ENCODE data around the gene TNKS2.
"Not testable (repeated sequence)": the region's sequence is repeated elsewhere in the genome, so short reads cannot be mapped to it uniquely, and the experiment has no call there.

Gene TNKS2

GRCh38 chr10:91879515-91880170, 81.4 kb downstream of the TNKS2 start:
- DNase-seq: no peak

- DNase-seq: no peak
These were observed 82.1 kb downstream of the TNKS2 start for GRCh38 chr10:91880310-91880709.

- no peak for DNase-seq
These were observed 85.6 kb downstream of the TNKS2 start for GRCh38 chr10:91883549-91884444.

- no peak for DNase-seq
These were observed 86.3 kb downstream of the TNKS2 start for GRCh38 chr10:91884536-91884935.

GRCh38 chr10:91885362-91886079, 87.3 kb downstream of the TNKS2 start:
- no peak for DNase-seq

GRCh38 chr10:91886954-91887271, 88.7 kb downstream of the TNKS2 start:
- DNase-seq: no peak

- DNase-seq: peak; percentile 45
These were observed 89.2 kb downstream of the TNKS2 start for GRCh38 chr10:91887272-91888076.

- no peak for DNase-seq
These were observed 93.1 kb downstream of the TNKS2 start for GRCh38 chr10:91891125-91892001.

- no peak for DNase-seq
These were observed 94.8 kb downstream of the TNKS2 start for GRCh38 chr10:91893051-91893450.

- not testable (repeated sequence) for DNase-seq
These were observed 96.0 kb downstream of the TNKS2 start for GRCh38 chr10:91894261-91894685.

- no peak for DNase-seq
These were observed 98.1 kb downstream of the TNKS2 start for GRCh38 chr10:91896212-91896756.

GRCh38 chr10:91897421-91897820, 99.2 kb downstream of the TNKS2 start:
- no peak for DNase-seq

GRCh38 chr10:91901784-91902677, 103.8 kb downstream of the TNKS2 start:
- DNase-seq: peak; percentile 69

- no peak for DNase-seq
These were observed 108.9 kb downstream of the TNKS2 start for GRCh38 chr10:91907033-91907594.

GRCh38 chr10:91907914-91908336, 109.7 kb downstream of the TNKS2 start:
- DNase-seq: no peak

- DNase-seq: peak; percentile 77
These were observed 110.3 kb downstream of the TNKS2 start for GRCh38 chr10:91908337-91909116.

GRCh38 chr10:91909117-91909677, 111.0 kb downstream of the TNKS2 start, which contains the start of gene FGFBP3:
TSS of gene FGFBP3 (minus strand) at chr10:91909486. CDS start at chr10:91908969, 517 bp downstream.
- peak; percentile 49 for DNase-seq

- no peak for DNase-seq
These were observed 112.2 kb downstream of the TNKS2 start for GRCh38 chr10:91910467-91910866.
